Liver (tissue), 3 donors: ENCODE results near the gene ACTC1.

Experiments
- GABPA ChIP-seq, 2 donors: IDR thresholded peaks in 1 of 2; conservative IDR thresholded peaks in 1 of 2; 2 replicates each; pipeline ENCODE4 v1.6.1; 2016; ENCODE audit warnings: antibody characterized with exemption in 2 of 2, mild to moderate bottlenecking in 1 of 2, moderate library complexity in 1 of 2
- HNF4A ChIP-seq, 2 donors: conservative IDR thresholded peaks; 2 replicates each; pipeline ENCODE4 v1.6.1; 2016; ENCODE audit warnings: antibody characterized with exemption in 2 of 2, mild to moderate bottlenecking in 2 of 2
- TF ChIP-seq, protein P1 (sequence below): fragments of 150-350 bp; IDR thresholded peaks from 2 replicates; pipeline ENCODE4 v1.5.1; 2017; ENCODE audit warnings: improper control_type of control experiment, low read depth, low read length; ENCODE audit not compliant: missing input control
- donor health status: healthy.
- donor health status: healthy.

- TF ChIP-seq, protein P1, sequence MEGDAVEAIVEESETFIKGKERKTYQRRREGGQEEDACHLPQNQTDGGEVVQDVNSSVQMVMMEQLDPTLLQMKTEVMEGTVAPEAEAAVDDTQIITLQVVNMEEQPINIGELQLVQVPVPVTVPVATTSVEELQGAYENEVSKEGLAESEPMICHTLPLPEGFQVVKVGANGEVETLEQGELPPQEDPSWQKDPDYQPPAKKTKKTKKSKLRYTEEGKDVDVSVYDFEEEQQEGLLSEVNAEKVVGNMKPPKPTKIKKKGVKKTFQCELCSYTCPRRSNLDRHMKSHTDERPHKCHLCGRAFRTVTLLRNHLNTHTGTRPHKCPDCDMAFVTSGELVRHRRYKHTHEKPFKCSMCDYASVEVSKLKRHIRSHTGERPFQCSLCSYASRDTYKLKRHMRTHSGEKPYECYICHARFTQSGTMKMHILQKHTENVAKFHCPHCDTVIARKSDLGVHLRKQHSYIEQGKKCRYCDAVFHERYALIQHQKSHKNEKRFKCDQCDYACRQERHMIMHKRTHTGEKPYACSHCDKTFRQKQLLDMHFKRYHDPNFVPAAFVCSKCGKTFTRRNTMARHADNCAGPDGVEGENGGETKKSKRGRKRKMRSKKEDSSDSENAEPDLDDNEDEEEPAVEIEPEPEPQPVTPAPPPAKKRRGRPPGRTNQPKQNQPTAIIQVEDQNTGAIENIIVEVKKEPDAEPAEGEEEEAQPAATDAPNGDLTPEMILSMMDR: no peak
- TF ChIP-seq HNF4A (conservative IDR thresholded peaks at IDR 0.05) (no peak), GABPA (IDR thresholded peaks at IDR 0.05 in 1 of 2, conservative IDR thresholded peaks at IDR 0.05 in 1 of 2) (no peak)
Measured at GRCh38 chr15:34783991-34784390, 11.4 kb downstream of the ACTC1 start.
